OCI-LY3 (cell line): Measurements from ENCODE around the gene ZNF385A.

Source experiments
- EZH2phosphoT487 ChIP-seq: fragments of 200-600 bp; shearing (Covaris generic); IDR thresholded peaks from 2 replicates; pipeline ENCODE4 v1.6.1; 2018; ENCODE audit warnings: antibody characterized with exemption, mixed run types, low read depth
- TF ChIP-seq, protein P1 (sequence below): fragments of 200-600, 300-600 bp; sonication (generic); IDR thresholded peaks from 2 replicates; pipeline ENCODE4 v1.5.1; 2014; ENCODE audit warnings: antibody characterized with exemption, low read length, low read depth

DNA sequence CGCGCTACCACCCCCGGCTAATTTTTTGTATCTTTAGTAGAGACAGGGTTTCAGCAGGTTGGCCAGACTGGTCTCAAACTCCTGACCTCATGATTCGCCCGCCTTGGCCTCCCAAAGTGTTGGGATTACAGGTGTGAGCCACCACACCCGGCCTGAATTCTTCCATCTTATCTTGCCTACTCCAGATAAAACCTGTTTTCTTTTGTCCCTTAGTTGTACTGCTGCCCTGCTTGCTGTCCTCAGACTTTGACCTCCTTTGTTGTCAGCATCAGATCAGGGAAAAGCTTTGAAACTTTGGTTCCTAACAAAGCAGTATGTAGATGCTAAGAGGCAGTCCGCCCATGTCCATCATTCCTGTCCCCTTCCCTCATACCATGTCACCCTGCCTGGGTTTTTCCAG is 43.7 kb downstream of the ZNF385A start:
- TF ChIP-seq, protein P1, sequence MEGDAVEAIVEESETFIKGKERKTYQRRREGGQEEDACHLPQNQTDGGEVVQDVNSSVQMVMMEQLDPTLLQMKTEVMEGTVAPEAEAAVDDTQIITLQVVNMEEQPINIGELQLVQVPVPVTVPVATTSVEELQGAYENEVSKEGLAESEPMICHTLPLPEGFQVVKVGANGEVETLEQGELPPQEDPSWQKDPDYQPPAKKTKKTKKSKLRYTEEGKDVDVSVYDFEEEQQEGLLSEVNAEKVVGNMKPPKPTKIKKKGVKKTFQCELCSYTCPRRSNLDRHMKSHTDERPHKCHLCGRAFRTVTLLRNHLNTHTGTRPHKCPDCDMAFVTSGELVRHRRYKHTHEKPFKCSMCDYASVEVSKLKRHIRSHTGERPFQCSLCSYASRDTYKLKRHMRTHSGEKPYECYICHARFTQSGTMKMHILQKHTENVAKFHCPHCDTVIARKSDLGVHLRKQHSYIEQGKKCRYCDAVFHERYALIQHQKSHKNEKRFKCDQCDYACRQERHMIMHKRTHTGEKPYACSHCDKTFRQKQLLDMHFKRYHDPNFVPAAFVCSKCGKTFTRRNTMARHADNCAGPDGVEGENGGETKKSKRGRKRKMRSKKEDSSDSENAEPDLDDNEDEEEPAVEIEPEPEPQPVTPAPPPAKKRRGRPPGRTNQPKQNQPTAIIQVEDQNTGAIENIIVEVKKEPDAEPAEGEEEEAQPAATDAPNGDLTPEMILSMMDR: no peak
- TF ChIP-seq EZH2phosphoT487: no peak
